HL-60 (cell line): Measurements from ENCODE around the gene USP3.

Source experiments
- DNase-seq, 2 experiments: peaks; one replicate each; pipeline ENCODE4 v3.0.0-alpha.2; 2010 to 2020; ENCODE audit warnings: low read depth in 1 of 2, low spot score in 1 of 2
- H3K27ac ChIP-seq: fragments of 250-450 bp; sonication (Bioruptor Pico); replicated peaks from 2 replicates; pipeline ENCODE4 v1.5.1; 2020; ENCODE audit warnings: mild to moderate bottlenecking, moderate library complexity
- H3K27me3 ChIP-seq: fragments of 250-450 bp; sonication (Bioruptor Pico); 2 replicates; pipeline ENCODE4 v1.5.1; 2021; ENCODE audit warnings: mild to moderate bottlenecking, moderate library complexity; ENCODE audit not compliant: insufficient read depth, poor library complexity, severe bottlenecking
- H3K4me3 ChIP-seq: replicated peaks from 2 replicates; pipeline ENCODE4 v1.5.1; 2011; ENCODE audit warnings: mild to moderate bottlenecking, control low read depth, low read length; ENCODE audit not compliant: insufficient read depth
- CTCF ChIP-seq: IDR thresholded peaks from one replicate; pipeline ENCODE4 v1.5.1; 2011; ENCODE audit warnings: low read length, control low read depth, inconsistent platforms; ENCODE audit not compliant: insufficient read depth
- GABPA ChIP-seq: IDR thresholded peaks from 2 replicates; pipeline ENCODE4 v1.6.1; 2012; ENCODE audit warnings: low read depth
- POLR2AphosphoS5 ChIP-seq: IDR thresholded peaks from 2 replicates; pipeline ENCODE4 v1.6.1; 2012; ENCODE audit warnings: low read depth
- REST ChIP-seq: IDR thresholded peaks from 2 replicates; pipeline ENCODE4 v1.6.1; 2012; ENCODE audit warnings: low read depth; ENCODE audit not compliant: insufficient replicate concordance
- SPI1 ChIP-seq: IDR thresholded peaks from 2 replicates; pipeline ENCODE4 v1.6.1; 2012; ENCODE audit warnings: low read depth, mild to moderate bottlenecking, borderline replicate concordance

USP3 gene

GRCh38 chr15:63603516-63603915 is 99.1 kb downstream of the USP3 start:
- DNase-seq: no peak
- H3K27me3 ChIP-seq: no peaks in the 10 kb centered on the region
- TF ChIP-seq REST (no peak), CTCF (no peak), GABPA (no peak), SPI1 (no peak), POLR2AphosphoS5 (no peak)
- H3K4me3 ChIP-seq: no peak overlapping the region
- no peak overlapping the region for H3K27ac ChIP-seq

GRCh38 chr15:63604281-63604680 is 99.9 kb downstream of the USP3 start:
- no peak for DNase-seq
- H3K27ac ChIP-seq: no peak overlapping the region
- no peaks in the 10 kb centered on the region for H3K27me3 ChIP-seq
- TF ChIP-seq GABPA (no peak), REST (no peak), POLR2AphosphoS5 (no peak), SPI1 (no peak), CTCF (no peak)
- H3K4me3 ChIP-seq: no peak overlapping the region

- no peak overlapping the region for H3K4me3 ChIP-seq
- H3K27ac ChIP-seq: no peak overlapping the region
- no peak for TF ChIP-seq GABPA
- TF ChIP-seq POLR2AphosphoS5: no peak
- TF ChIP-seq SPI1: no peak
- TF ChIP-seq REST: no peak
- no peak for TF ChIP-seq CTCF
- H3K27me3 ChIP-seq: no peaks in the 10 kb centered on the region
- DNase-seq: no peak
Measured at GRCh38 chr15:63605036-63605435, 100.6 kb downstream of the USP3 start.
